GM12875 (cell line): ENCODE results near the gene LBH.

ENCODE experiments used
- H3K4me3 ChIP-seq: one replicate; pipeline ENCODE4 v1.5.1; 2011; ENCODE audit warnings: low read depth, low read length, control low read depth
- CTCF ChIP-seq: IDR thresholded peaks from 2 replicates; pipeline ENCODE4 v1.5.1; 2011; ENCODE audit warnings: low read depth, mild to moderate bottlenecking, control low read depth, inconsistent platforms, low read length, moderate library complexity, borderline replicate concordance; ENCODE audit not compliant: insufficient read depth

LBH gene

GRCh38 chr2:30270166-30270565 lies 38.8 kb downstream of the LBH start:
- TF ChIP-seq CTCF = no peak
- no peak overlapping the region for H3K4me3 ChIP-seq

GRCh38 chr2:30271301-30271700 lies 40.0 kb downstream of the LBH start:
- H3K4me3 ChIP-seq = no peak overlapping the region
- no peak for TF ChIP-seq CTCF

- no peak overlapping the region for H3K4me3 ChIP-seq
- no peak for TF ChIP-seq CTCF
Measured at GRCh38 chr2:30272286-30272685, 41.0 kb downstream of the LBH start.

GRCh38 chr2:30272761-30273573 lies 41.6 kb downstream of the LBH start:
- H3K4me3 ChIP-seq = no peak overlapping the region
- TF ChIP-seq CTCF = no peak

GRCh38 chr2:30273574-30273929 lies 42.2 kb downstream of the LBH start:
- H3K4me3 ChIP-seq = no peak overlapping the region
- no peak for TF ChIP-seq CTCF

- TF ChIP-seq CTCF = no peak
- H3K4me3 ChIP-seq = no peak overlapping the region
Measured at GRCh38 chr2:30275256-30275655, 43.9 kb downstream of the LBH start.

GRCh38 chr2:30276455-30276911 lies 45.1 kb downstream of the LBH start:
- no peak overlapping the region for H3K4me3 ChIP-seq
- TF ChIP-seq CTCF = no peak
